Measurements from ENCODE around the gene PHACTR1.

DNA sequence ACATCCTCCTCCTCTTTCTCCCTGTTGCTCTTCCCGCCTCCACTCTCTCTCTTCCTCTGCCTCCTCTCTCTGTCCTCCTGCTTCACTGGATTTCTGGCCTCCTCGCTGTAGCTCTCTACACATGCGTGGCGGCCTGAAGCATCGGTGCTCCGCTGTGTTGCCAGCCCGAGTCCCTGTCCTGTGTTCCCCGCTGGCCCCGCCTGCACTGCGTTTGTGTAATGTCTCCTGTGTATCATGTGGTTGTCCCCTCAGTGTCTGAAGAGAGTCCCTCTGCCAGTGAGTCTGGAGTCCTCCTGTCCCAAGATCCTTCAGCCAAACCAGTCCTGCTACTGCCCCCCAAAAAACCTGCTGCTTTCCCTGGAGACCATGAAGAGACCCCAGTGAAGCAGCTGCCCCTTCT lies 468.0 kb downstream of the PHACTR1 start:
- TF ChIP-seq POLR2A (IDR thresholded peaks at IDR 0.05; ENCODE audit: low read depth, low read length) (no peak), POLR2AphosphoS5 (IDR thresholded peaks at IDR 0.05; ENCODE audit: low read depth, low read length) (no peak), SPI1 (IDR thresholded peaks at IDR 0.05; ENCODE audit: low read depth, low read length) (no peak)

Data from GM12891 (cell line).